Head of caudate nucleus (tissue), 42 donors: ENCODE measurements around the gene BIRC2.
"Not testable (repeated sequence)": the region's sequence is repeated elsewhere in the genome, so short reads cannot be mapped to it uniquely, and the experiment has no call there.

Source experiments
- DNase-seq, 42 donors: peaks; one replicate each; pipeline versions ENCODE4 v3.0.0 to v3.0.0-alpha.2; 2020 to 2021; ENCODE audit warnings: mixed read lengths in 7 of 42
- intact Hi-C: fragments of 100-400 bp; cut with DNase I; formaldehyde crosslinking; loops from one replicate; pipeline ENCODE4 v1.15.0; 2022

BIRC2 gene

GRCh38 chr11:102320188-102320587 is 26.8 kb upstream of the BIRC2 start:
- intact Hi-C loops: no loop called here
- DNase-seq: no peak

- intact Hi-C loops: no loop called here
- peak in 12 of 42 donors; percentile 14 to 57 (median 38) for DNase-seq
Observed at GRCh38 chr11:102320679-102321078, 26.3 kb upstream of the BIRC2 start.

- intact Hi-C loops: no loop called here
Observed at GRCh38 chr11:102322560-102322959, 24.5 kb upstream of the BIRC2 start.

DNA sequence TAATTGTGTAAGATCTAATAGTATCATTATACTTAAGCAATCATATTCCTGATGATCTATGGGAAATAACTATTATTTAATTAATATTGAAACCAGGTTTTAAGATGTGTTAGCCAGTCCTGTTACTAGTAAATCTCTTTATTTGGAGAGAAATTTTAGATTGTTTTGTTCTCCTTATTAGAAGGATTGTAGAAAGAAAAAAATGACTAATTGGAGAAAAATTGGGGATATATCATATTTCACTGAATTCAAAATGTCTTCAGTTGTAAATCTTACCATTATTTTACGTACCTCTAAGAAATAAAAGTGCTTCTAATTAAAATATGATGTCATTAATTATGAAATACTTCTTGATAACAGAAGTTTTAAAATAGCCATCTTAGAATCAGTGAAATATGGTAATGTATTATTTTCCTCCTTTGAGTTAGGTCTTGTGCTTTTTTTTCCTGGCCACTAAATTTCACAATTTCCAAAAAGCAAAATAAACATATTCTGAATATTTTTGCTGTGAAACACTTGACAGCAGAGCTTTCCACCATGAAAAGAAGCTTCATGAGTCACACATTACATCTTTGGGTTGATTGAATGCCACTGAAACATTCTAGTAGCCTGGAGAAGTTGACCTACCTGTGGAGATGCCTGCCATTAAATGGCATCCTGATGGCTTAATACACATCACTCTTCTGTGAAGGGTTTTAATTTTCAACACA is 23.3 kb upstream of the BIRC2 start:
- DNase-seq: no peak
- intact Hi-C loops: no loop called here

More at GRCh38 chr11:102322560-102322959, 24.5 kb upstream of the BIRC2 start:
- no peak for DNase-seq

- no peak for DNase-seq
- intact Hi-C loops: no loop called here
Observed at GRCh38 chr11:102325088-102325487, 21.9 kb upstream of the BIRC2 start.

DNA sequence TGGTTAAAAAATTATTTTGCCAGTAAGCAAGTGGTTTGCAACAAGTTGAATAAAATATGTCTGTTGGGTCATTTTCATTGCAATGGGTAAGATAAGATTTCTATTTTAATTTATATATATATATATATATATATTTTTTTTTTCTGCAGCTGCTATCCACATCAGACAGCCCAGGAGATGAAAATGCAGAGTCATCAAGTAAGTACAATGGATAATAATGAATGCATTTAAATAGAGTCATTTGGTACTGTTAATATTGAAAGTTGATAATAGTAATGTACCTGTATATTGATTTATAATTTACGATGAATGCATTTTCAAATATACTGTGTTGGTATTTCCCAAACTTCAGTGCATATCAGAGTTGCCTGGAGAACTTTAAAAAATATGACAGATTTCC is 18.3 kb upstream of the BIRC2 start:
- intact Hi-C loops: no loop called here
- no peak for DNase-seq

- no peak for DNase-seq
- intact Hi-C loops: no loop called here
Observed at GRCh38 chr11:102330231-102330630, 16.8 kb upstream of the BIRC2 start.

GRCh38 chr11:102331341-102331740 is 15.7 kb upstream of the BIRC2 start:
- no peak for DNase-seq
- intact Hi-C loops: no loop called here

DNA sequence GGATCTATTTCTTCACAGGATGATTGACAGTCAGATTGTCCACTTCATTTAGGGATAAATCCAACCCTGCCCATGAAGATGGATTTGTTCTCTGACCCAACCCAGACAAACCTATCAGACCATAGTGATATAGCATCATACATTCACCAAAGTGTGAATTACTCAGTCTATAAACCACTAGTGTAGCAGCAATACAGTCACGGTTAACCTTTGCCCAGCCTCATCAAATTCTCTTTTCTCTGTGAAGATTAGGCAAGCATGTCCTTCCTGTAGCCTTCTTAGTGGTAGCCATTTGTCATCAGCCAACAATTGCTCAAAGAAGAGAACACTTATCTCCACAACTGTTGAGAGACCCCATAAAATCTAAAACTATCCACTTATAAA is 14.4 kb upstream of the BIRC2 start:
- intact Hi-C loops: no loop called here
- DNase-seq: no peak

- DNase-seq: no peak
- intact Hi-C loops: no loop called here
Observed at GRCh38 chr11:102338479-102339010, 8.5 kb upstream of the BIRC2 start.

GRCh38 chr11:102341311-102341710 is 5.7 kb upstream of the BIRC2 start:
- not testable (repeated sequence) for DNase-seq
- intact Hi-C loops: loop anchor here (5.0 to 10.0 kb wide), 3 partner anchors 57 to 263 kb away; no protein-coding TSS in a partner anchor

DNA sequence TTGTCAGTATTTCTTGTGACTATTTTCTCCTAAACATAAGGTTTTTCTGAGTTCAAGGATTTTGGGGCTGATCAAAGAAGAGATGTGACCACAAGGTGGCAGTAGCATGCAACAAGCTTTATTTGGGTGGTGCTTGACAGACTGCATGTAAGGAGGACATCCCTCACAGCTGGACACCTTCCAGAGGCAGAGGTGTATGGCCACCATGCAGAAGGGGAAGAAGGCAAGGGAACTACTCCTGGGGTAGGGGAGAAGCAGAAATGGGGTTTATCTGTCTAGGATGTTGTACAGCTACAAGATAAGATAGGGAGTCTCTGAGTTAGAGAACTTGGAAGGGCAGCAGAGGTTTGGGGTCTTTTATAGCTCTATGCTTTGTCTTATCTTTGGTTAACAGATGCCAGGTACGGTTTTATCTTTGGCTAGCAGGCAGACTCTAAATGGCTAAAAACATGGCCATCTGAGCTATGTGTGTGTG is 5.1 kb upstream of the BIRC2 start:
- intact Hi-C loops: loop anchor here (5.0 to 10.0 kb wide), 3 partner anchors 57 to 263 kb away; no protein-coding TSS in a partner anchor
- DNase-seq: peak in 40 of 42 donors; percentile 36 to 90 (median 74)

GRCh38 chr11:102343809-102344208 is 3.2 kb upstream of the BIRC2 start:
- intact Hi-C loops: loop anchor here (5.0 to 10.0 kb wide), 3 partner anchors 59 to 261 kb away; no protein-coding TSS in a partner anchor

GRCh38 chr11:102345904-102346303 is 1.1 kb upstream of the BIRC2 start:
- peak in 3 of 42 donors; percentile 5 to 14 (median 7) for DNase-seq
- intact Hi-C loops: loop anchor here (2.0 to 10.0 kb wide), 3 partner anchors 61 to 259 kb away; partner anchors contain the start of gene TMEM123

More at GRCh38 chr11:102343809-102344208, 3.2 kb upstream of the BIRC2 start:
- DNase-seq: no peak

DNA sequence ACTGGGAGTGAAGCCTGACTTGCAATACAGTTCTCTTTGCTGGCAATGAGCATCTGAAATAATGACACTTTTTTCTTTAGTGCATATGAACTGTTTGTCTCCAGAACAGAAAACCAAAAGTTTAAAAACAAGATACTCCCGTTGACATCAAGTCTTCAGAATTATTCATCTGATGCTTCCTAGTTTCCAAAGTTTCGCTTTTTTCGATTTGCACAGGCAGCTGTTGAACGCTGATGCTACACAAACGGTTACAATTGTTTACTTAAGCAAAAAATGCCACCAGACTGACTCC is 612 bp upstream of the BIRC2 start:
- DNase-seq: no peak
- intact Hi-C loops: loop anchor here (2.0 to 10.0 kb wide), 3 partner anchors 62 to 258 kb away; partner anchors contain the start of gene TMEM123

- DNase-seq: peak in 11 of 42 donors; percentile 10 to 52 (median 21)
- intact Hi-C loops: loop anchor here (2.0 to 10.0 kb wide), 3 partner anchors 63 to 257 kb away; partner anchors contain the start of gene TMEM123
Observed at GRCh38 chr11:102347462-102348370, 702 bp downstream of the BIRC2 start.

GRCh38 chr11:102357116-102357515 is 10.1 kb downstream of the BIRC2 start:
- no peak for DNase-seq
- intact Hi-C loops: no loop called here

- intact Hi-C loops: no loop called here
- DNase-seq: no peak
Observed at GRCh38 chr11:102359372-102359771, 12.4 kb downstream of the BIRC2 start.

GRCh38 chr11:102360681-102361080 is 13.7 kb downstream of the BIRC2 start:
- intact Hi-C loops: no loop called here
- DNase-seq: no peak
